SU-DHL-6 (cell line): Measurements from ENCODE around the gene HOXA7.

Experiments used
- EZH2phosphoT487 ChIP-seq: fragments of 200-600 bp; sonication (generic), shearing (Covaris generic); conservative IDR thresholded peaks from 2 replicates; pipeline ENCODE4 v1.6.1; 2018; ENCODE audit warnings: mild to moderate bottlenecking, antibody characterized with exemption, low read length, moderate library complexity, mixed read lengths
- TF ChIP-seq, protein P1 (sequence below): fragments of 200-600 bp; sonication (generic); IDR thresholded peaks from one replicate; pipeline ENCODE4 v1.5.1; 2017; ENCODE audit warnings: antibody characterized with exemption, mild to moderate bottlenecking, low read length, moderate library complexity; ENCODE audit not compliant: insufficient read depth, poor library complexity, severe bottlenecking

DNA sequence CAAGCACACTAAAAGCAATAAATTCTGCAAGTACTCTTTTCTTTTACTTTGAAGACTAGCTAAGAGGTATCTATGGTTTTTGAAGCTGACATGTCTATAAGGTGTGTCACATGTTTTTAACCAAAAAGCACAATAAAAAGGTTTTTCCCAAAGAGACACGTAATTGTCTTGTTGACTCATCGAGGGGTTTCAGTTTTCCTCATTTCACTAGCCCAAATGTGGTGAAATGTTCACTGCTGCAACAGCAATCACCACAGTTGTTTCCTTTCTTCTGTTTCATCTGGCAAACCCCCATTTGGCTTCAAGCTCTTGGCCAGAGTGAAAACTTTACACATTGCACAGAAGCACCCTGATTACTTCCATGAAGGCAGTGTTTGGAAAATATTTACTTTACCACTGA lies 22.1 kb downstream of the HOXA7 start:
- TF ChIP-seq, protein P1, sequence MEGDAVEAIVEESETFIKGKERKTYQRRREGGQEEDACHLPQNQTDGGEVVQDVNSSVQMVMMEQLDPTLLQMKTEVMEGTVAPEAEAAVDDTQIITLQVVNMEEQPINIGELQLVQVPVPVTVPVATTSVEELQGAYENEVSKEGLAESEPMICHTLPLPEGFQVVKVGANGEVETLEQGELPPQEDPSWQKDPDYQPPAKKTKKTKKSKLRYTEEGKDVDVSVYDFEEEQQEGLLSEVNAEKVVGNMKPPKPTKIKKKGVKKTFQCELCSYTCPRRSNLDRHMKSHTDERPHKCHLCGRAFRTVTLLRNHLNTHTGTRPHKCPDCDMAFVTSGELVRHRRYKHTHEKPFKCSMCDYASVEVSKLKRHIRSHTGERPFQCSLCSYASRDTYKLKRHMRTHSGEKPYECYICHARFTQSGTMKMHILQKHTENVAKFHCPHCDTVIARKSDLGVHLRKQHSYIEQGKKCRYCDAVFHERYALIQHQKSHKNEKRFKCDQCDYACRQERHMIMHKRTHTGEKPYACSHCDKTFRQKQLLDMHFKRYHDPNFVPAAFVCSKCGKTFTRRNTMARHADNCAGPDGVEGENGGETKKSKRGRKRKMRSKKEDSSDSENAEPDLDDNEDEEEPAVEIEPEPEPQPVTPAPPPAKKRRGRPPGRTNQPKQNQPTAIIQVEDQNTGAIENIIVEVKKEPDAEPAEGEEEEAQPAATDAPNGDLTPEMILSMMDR, result no peak
- TF ChIP-seq EZH2phosphoT487, result no peak
